Mammary epithelial cell (primary cell): ENCODE data around the gene UBXN1.
A peak's percentile ranks its signal among the peaks of the same experiment; 100 is the strongest.

ENCODE experiments used
- CTCF ChIP-seq, 2 donors: IDR thresholded peaks in 1 of 2; conservative IDR thresholded peaks in 1 of 2; 2 replicates each; pipeline ENCODE4 v1.5.1; 2011 to 2012; ENCODE audit warnings: inconsistent platforms in 2 of 2, low read length in 2 of 2, mild to moderate bottlenecking in 2 of 2, control low read depth in 1 of 2, low read depth in 1 of 2; ENCODE audit not compliant: insufficient read depth in 1 of 2; ENCODE audit errors: extremely low read depth in 1 of 2
- EZH2 ChIP-seq: IDR thresholded peaks from 2 replicates; pipeline ENCODE4 v1.6.1; 2012; ENCODE audit warnings: low read length, inconsistent platforms, borderline replicate concordance

DNA sequence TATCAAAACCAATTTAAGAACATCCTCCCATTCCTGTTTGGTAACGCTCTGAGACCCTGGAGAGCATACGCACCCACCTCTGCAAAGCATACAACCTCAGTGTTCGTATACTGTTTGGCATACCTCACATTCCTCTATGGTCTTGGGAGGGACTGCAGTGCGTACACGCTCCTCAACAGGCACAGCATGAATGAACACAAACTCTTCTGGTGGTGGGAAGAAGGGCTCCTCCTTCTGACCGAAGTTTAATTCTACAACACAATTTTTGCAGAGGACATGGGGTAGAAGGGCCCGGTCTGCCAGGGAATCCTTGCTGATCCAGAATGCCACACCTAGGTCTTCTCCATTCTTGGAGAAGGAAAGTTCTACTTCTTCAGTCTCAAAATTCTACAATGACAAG is 43.1 kb upstream of the UBXN1 start:
- TF ChIP-seq CTCF (conservative IDR thresholded peaks at IDR 0.05 in 1 of 2, IDR thresholded peaks at IDR 0.05 in 1 of 2; ENCODE audit: extremely low read depth in 1 of 2, insufficient read depth in 1 of 2, low read depth in 1 of 2, low read length in 2 of 2) (peak in 1 of 2 donors; percentile 4), EZH2 (no peak)
